ENCODE measurements around the gene TANK.
"Not testable (repeated sequence)": the region's sequence is repeated elsewhere in the genome, so short reads cannot be mapped to it uniquely, and the experiment has no call there.

The TANK gene

GRCh38 chr2:161169335-161169734 is 9.1 kb downstream of the TANK start:
- no peak for DNase-seq (ENCODE audit: low spot score)

- no peak for DNase-seq (ENCODE audit: low spot score)
These were observed 10.1 kb downstream of the TANK start for GRCh38 chr2:161170377-161170776.

- no peak for DNase-seq (ENCODE audit: low spot score)
These were observed 11.0 kb downstream of the TANK start for GRCh38 chr2:161170958-161171932.

GRCh38 chr2:161172901-161173540 is 12.8 kb downstream of the TANK start:
- no peak for DNase-seq (ENCODE audit: low spot score)

- DNase-seq (ENCODE audit: low spot score) = no peak
These were observed 13.4 kb downstream of the TANK start for GRCh38 chr2:161173541-161174194.

GRCh38 chr2:161177969-161178368 is 17.7 kb downstream of the TANK start:
- no peak for DNase-seq (ENCODE audit: low spot score)

GRCh38 chr2:161178756-161179155 is 18.5 kb downstream of the TANK start:
- DNase-seq (ENCODE audit: low spot score) = no peak

GRCh38 chr2:161190050-161190449 is 29.8 kb downstream of the TANK start:
- no peak for DNase-seq (ENCODE audit: low spot score)

- not testable (repeated sequence) for DNase-seq (ENCODE audit: low spot score)
These were observed 35.4 kb downstream of the TANK start for GRCh38 chr2:161195602-161196001.

GRCh38 chr2:161199912-161200701 is 39.9 kb downstream of the TANK start:
- no peak for DNase-seq (ENCODE audit: low spot score)

- DNase-seq (ENCODE audit: low spot score) = no peak
These were observed 44.6 kb downstream of the TANK start for GRCh38 chr2:161204846-161205245.

GRCh38 chr2:161206471-161207032 is 46.3 kb downstream of the TANK start:
- DNase-seq (ENCODE audit: low spot score) = no peak

GRCh38 chr2:161207941-161208340 is 47.7 kb downstream of the TANK start:
- no peak for DNase-seq (ENCODE audit: low spot score)

- DNase-seq (ENCODE audit: low spot score) = peak; percentile 29
These were observed 48.4 kb downstream of the TANK start for GRCh38 chr2:161208527-161209139.

- DNase-seq (ENCODE audit: low spot score) = no peak
These were observed 49.7 kb downstream of the TANK start for GRCh38 chr2:161209902-161210301.

- DNase-seq (ENCODE audit: low spot score) = no peak
These were observed 57.5 kb downstream of the TANK start for GRCh38 chr2:161217597-161218185.

GRCh38 chr2:161219211-161219610 is 59.0 kb downstream of the TANK start:
- no peak for DNase-seq (ENCODE audit: low spot score)

- no peak for DNase-seq (ENCODE audit: low spot score)
These were observed 63.0 kb downstream of the TANK start for GRCh38 chr2:161223139-161223732.

GRCh38 chr2:161228511-161229240 is 68.4 kb downstream of the TANK start:
- DNase-seq (ENCODE audit: low spot score) = no peak

GRCh38 chr2:161230959-161231358 is 70.7 kb downstream of the TANK start:
- DNase-seq (ENCODE audit: low spot score) = no peak
